K562 (cell line): Measurements from ENCODE around the gene CMTM4. TPM values are rescaled to one million over a fixed set of nuclear protein-coding genes. Genes with fewer than 3 reads are reported as not detected.

ENCODE experiments used
- E4F1 ChIP-seq: fragments of 250-450 bp; sonication (Bioruptor Pico); IDR thresholded peaks from 2 replicates; pipeline ENCODE4 v1.5.0; 2021; ENCODE audit warnings: mild to moderate bottlenecking, borderline replicate concordance
- GTF2F1 ChIP-seq: IDR thresholded peaks from 2 replicates; pipeline ENCODE4 v1.6.1; 2011; ENCODE audit warnings: low read depth, low read length, improper control_type of control experiment
- GTF3C2 ChIP-seq: IDR thresholded peaks from 3 replicates; pipeline ENCODE4 v1.6.1; 2011; ENCODE audit warnings: borderline replicate concordance, mild to moderate bottlenecking, moderate library complexity; ENCODE audit not compliant: insufficient read length; ENCODE audit errors: extremely low read depth
- RBFOX2 ChIP-seq: fragments of 200-400 bp; formaldehyde crosslinking; IDR thresholded peaks from 2 replicates; pipeline ENCODE4 v1.6.1; 2017; ENCODE audit warnings: low read depth, mild to moderate bottlenecking, low read length, moderate library complexity
- REST ChIP-seq, 2 experiments: fragments of 450-650 bp; formaldehyde crosslinking in 1 of 2; IDR thresholded peaks; 2 replicates each; pipeline versions ENCODE4 v1.4.0 to v1.6.1; 2014 to 2020; ENCODE audit warnings: mild to moderate bottlenecking in 2 of 2, borderline replicate concordance in 1 of 2, low read depth in 1 of 2
- TRIM25 ChIP-seq: fragments of 450-650 bp; IDR thresholded peaks from 2 replicates; pipeline ENCODE4 v1.7.0; 2016; ENCODE audit warnings: borderline replicate concordance
- ZBTB43 ChIP-seq: sonication (generic); formaldehyde crosslinking; IDR thresholded peaks from 2 replicates; pipeline ENCODE4 v1.8.0; 2023; ENCODE audit warnings: mild to moderate bottlenecking, missing genetic modification reagents
- ZFP1 ChIP-seq: fragments of 450-650 bp; formaldehyde crosslinking; IDR thresholded peaks from 2 replicates; pipeline ENCODE4 v1.4.0; 2020; ENCODE audit warnings: mild to moderate bottlenecking, mixed read lengths
- polyA plus RNA-seq, 8 experiments: library from polyadenylated mRNA; depleted of rRNA in 4 of 8; stranded (reverse) in 5 of 8; unstranded in 3 of 8; fragments of >200 nt; fragmentation: Nextera tagmentation in 2 of 8; fragmentation: Illumina TruSeq in 1 of 8; extraction: Ambion mirVana in 2 of 8; extraction: Trizol in 1 of 8; gene quantifications; 2 replicates each; pipeline versions ENCODE4 v1.2.1 to v1.2.3, GENCODE V29; 2011 to 2014; ENCODE audit warnings: inconsistent platforms in 1 of 8, missing spikeins in 1 of 8
- total RNA-seq, 7 experiments: library from RNA; depleted of rRNA in 6 of 7; stranded (reverse); fragments of >200 nt in 6 of 7; fragmentation: Illumina TruSeq in 2 of 7; extraction: Trizol in 2 of 7; gene quantifications; 2 replicates each; pipeline versions ENCODE4 v1.2.1 to v1.2.3, GENCODE V29; 2011 to 2021; ENCODE audit warnings: low replicate concordance in 1 of 7

The CMTM4 gene
- total and polyA plus RNA-seq, 9 of the 15 experiments (the other 6 are each of a cell fraction or from before 2014, with no cell fraction given): 2.0 to 21.3 (median 12.5) TPM

GRCh38 chr16:66604376-66605176 lies 92.0 kb downstream of the CMTM4 start, which contains the start of gene CMTM3 (continued):
- no peak for TF ChIP-seq TRIM25
- TF ChIP-seq ZBTB43 (CRISPR knock-in tag): no peak
- no peak for TF ChIP-seq GTF3C2
- TF ChIP-seq REST (IDR thresholded peaks at IDR 0.05; ENCODE audit: borderline replicate concordance): peak; percentile 10; the same call in 1 of the 2 replicates
- no peak for TF ChIP-seq REST (CRISPR knock-in tag; IDR thresholded peaks at IDR 0.05; ENCODE audit: low read depth)
- no peak for TF ChIP-seq E4F1 (CRISPR knock-in tag)
- no peak for TF ChIP-seq ZFP1 (CRISPR knock-in tag)
- TF ChIP-seq RBFOX2: peak; percentile 69
- TF ChIP-seq GTF2F1: no peak
